Middle frontal gyrus (tissue), 1 donor: ENCODE results near the gene APIP.
A peak's percentile ranks its signal among the peaks of the same experiment; 100 is the strongest.

Source experiments
- DNase-seq: peaks from one replicate; pipeline ENCODE4 v3.0.0-alpha.2; 2015; ENCODE audit warnings: low spot score; ENCODE audit errors: extremely low spot score

Gene APIP

GRCh38 chr11:34890089-34890488 lies 26.1 kb downstream of the APIP start:
- DNase-seq, result no peak

DNA sequence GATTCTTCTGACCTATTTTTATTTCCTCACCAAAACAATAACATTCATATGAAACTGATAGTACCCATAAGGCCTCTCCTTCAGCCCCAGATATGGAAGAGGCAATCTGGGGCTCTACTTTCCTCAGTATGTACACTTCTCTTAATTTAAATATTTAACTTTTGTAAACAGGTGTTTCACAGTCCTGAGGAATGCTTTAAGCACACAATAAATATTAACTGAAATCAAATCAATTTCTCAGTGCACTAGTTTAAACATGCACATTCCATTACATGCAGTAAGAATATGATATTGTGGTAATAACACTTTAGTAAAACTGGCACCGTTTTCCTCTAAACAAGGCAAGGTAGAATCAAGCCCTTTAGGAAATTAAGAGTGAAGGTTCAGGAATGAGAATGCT lies 28.9 kb downstream of the APIP start:
- no peak for DNase-seq

DNA sequence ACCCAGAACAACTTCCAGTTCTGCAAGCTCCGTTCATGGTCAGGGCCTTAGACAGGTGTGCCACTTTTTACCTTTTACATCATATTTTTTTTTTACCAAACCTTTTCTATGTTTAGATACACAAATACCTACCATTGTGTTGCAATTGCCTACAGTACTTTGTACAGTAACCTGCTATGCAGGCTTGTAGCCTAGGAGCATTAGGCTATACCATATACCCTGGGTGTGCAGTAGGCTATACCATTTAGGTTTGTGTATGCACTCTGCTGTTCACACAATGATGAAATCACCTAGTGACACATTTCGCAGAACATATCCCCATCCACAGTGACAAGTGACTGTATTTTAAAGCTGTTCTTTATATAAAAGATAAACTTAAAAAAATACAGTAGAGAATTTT lies 29.6 kb downstream of the APIP start:
- no peak for DNase-seq

- DNase-seq, result no peak
Measured at GRCh38 chr11:34881900-34882299, 34.3 kb downstream of the APIP start.

GRCh38 chr11:34877375-34877975 lies 38.7 kb downstream of the APIP start:
- DNase-seq, result no peak

- DNase-seq, result no peak
Measured at GRCh38 chr11:34874202-34874601, 42.0 kb downstream of the APIP start.

DNA sequence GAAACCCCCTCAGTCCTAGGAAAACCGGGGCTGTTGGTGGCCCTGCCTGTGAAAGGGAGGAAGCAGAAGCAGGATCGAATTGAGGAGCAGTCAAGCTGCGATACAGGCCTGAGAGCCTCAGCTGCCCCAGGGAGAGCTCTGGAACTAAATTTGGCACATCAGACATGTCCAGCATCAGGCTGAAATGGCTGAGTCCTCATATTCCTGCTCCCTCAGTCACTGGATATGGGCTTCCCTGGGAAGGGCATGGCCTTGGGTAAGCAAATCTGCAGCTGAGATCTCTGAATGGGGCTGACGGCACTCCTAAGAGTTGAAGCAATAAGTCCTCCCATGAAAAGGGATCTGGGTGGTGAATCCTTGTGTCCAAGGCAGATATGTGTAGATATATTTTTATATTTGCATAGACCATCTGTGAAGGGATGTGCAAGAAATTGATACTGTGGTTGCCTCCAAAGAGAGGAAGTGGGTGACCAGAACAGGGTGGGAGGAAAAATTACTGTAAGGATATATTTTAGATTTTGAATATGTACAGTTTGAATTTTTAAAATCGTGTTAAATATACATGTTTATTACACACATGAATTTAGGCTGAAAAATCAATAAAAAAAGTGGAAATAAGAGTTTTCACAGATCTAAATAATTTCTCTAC lies 45.5 kb downstream of the APIP start:
- DNase-seq, result no peak

GRCh38 chr11:34869425-34869824 lies 46.8 kb downstream of the APIP start:
- DNase-seq, result no peak

DNA sequence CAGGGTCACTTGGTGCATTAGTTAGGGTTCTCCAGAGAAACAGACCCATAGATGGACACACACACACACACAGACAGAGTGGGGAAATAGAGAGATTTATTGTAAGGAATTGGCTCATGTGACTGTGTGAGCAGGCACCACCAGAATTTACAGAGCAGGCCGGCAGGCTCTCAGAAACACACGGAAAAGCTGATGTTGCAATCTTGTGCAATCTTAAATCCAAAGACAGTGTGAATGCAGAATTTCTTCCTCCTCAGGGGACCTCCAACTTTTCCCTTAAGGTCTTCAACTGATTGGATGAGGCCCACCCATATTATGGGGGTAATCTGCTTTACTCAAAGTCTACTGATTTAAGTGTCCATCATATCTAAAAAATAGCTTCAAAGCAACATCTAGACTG lies 49.8 kb downstream of the APIP start:
- DNase-seq, result no peak

GRCh38 chr11:34865261-34865660 lies 50.9 kb downstream of the APIP start:
- DNase-seq, result no peak

GRCh38 chr11:34864424-34864823 lies 51.8 kb downstream of the APIP start:
- DNase-seq, result no peak

DNA sequence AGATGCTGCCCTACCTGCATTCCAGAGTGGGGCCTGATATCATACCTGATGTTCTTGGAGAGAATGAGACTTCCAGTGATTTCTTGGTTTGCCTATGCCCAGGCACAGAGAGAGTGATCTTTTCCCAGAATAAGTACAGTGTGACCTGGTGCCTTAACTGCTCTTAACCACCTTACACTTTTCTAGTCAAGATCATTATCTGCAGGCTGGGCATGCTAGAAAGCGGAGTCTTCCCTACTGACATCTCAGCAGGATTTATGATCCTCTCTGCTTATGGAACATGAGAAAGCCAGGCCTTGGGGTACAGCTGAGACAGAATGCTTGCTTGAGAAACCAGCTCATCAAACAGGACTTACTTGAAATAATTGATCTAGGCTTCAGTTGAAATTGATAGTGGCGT lies 53.1 kb downstream of the APIP start:
- DNase-seq, result no peak

DNA sequence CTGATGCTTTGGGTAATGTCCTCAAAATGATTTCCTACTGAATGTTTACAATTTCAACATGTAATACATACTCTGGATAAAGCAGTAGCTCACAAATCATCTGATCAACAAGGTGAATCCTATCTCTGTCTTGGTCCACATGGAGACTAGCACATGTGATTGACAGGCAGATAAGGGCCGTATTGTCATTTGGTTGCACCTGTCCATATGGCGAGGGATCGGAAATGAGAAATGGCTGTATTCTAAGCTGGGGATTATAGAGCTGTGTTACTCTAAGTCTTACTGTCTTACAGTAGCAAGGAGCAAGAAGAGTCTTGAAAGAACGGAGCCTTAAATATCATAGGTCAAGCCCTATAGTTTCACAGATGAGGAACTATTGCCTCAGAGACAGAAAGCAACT lies 55.7 kb downstream of the APIP start:
- no peak for DNase-seq

DNA sequence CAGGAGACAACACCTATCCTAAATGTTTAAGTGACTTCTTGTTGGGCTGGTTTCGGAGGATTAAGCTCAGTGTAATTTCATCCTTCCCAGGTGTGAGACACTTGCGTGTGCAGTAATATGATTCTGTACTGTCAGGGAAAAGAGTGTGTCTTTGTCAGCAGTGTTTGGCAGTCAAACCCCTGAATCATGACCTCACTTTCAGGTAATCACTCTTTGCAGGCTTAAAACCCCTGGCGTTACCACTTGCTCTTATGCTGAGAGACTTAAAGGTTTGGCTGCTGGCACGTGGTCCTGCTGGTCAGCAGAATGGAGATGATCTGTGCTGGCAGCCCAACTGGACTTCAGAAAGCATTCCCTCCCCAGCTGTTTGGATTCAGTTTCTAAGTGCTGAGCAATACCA lies 56.1 kb downstream of the APIP start:
- no peak for DNase-seq

GRCh38 chr11:34859496-34859895 lies 56.7 kb downstream of the APIP start:
- no peak for DNase-seq

DNA sequence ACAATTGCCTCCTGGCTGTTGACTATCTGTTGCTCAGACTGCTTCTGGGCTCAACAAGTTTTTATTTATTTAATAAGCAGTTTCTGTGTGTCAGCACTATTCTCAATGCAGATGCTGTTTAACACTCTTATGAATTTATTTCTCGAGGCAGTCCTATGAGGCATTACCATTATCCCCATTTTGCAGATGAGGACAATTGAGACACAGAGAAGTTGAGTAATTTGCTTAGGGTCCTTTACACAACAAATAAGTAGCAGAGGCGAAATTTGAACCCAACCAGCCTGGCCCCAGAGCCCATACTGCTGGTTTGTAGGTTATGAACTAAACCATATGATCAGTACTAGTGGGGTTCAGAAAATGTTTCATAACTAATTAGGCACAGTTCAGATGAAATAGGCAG lies 58.7 kb downstream of the APIP start:
- DNase-seq, result no peak

DNA sequence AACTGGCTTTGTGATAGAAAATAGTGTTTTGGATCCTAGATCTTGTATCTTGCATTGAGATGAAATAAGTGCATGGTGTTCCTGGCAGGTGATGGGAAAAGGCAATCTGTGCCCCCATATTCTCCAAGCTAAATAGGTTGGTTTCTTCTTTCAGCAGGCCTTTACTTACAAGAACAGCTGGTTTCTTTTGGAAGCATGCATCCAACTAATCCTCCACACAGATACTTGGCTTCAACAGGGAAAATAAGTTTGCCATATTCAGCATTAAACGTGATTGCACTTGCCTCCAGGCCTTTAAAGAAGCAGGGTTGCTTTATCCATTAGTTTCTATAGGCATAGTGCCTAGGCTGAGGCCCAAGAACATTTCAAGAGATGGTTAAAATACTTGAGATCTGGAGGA lies 59.9 kb downstream of the APIP start:
- DNase-seq, result peak; percentile 6

DNA sequence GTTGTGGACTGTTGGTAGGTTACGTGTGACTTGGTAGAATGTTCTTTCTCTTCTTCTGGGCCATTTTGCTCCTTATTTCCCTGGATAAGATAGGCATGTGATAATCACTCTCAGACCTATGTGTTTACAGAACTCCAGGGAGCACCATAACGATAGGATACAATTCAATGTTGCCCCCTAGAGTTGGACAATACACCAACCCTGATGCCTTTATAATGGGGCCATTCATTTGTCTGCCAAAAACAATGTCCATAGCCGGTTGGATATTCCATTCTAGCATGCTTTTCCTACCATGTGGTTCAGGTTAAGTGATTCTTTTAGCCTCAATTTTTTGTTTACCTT lies 60.5 kb downstream of the APIP start:
- no peak for DNase-seq

DNA sequence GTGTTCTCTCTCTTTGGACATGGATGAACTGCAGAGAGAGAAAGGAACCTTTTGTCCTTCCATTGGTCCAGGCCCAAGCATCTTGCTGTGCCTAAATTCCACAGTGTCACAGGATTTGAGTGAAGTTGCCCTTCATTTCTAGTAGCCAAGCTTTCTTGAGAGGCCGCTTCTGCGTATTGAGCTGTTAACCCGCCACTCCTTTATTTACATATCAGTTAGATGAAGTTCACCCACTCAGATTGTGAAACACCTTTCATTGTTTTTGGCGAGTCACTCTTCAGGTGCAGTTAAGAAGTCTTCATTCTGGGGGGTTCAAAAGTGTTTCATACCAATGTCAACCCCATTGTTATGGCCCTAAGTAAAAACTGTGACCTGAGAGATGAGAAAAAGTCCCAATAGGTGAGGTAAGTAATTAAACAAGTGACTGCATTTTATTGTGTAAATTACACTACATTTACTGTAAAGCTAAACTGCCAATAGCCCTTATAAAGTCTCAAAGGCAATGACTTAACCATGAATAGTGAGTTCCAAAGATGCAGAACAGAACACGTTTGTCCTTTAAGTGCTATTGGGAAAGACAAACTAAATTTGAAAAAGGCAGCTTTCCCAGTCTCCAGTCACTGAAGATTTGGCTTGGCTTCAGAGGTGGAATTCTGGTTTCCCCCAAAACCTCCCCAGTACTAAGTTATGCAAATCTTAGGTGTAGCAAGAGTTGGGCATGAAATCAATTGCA lies 61.0 kb downstream of the APIP start:
- DNase-seq, result no peak

GRCh38 chr11:34851916-34852315 lies 64.3 kb downstream of the APIP start:
- no peak for DNase-seq

DNA sequence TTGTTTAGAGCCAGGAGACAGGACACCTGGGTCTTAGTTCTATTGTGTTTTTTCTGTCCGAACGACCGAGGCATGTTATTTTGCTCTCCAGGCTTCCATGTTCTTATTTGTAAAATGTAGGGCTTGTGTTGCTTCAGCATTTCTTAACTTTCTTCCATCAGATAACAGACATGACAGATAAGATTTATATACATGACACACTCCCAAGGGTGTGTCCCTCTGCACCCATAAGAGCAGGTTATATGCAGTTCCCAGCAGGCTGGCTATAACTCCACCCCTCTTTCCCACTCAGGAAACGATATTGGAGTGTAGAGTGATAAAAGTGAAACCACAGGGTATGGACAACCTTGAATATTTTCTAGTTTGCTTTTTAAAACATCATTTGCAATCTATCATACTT lies 65.8 kb downstream of the APIP start:
- no peak for DNase-seq

GRCh38 chr11:34846467-34846866 lies 69.7 kb downstream of the APIP start:
- no peak for DNase-seq
